Activated CD8-positive, alpha-beta memory T cell treated with anti-CD3 and anti-CD28 coated beads, Interleukin-2, amount 50 U/mL, for 48 hours (primary cell): ENCODE data around the gene CSTPP1.
"Not testable (repeated sequence)": the region's sequence is repeated elsewhere in the genome, so short reads cannot be mapped to it uniquely, and the experiment has no call there.

Source experiments
- DNase-seq: peaks from one replicate; pipeline ENCODE4 v3.0.0-alpha.2; 2020

CSTPP1 gene

GRCh38 chr11:46913484-46913883 is 23.1 kb upstream of the CSTPP1 start:
- no peak for DNase-seq

- no peak for DNase-seq
Measured at GRCh38 chr11:46914363-46914762, 22.2 kb upstream of the CSTPP1 start.

- no peak for DNase-seq
Measured at GRCh38 chr11:46914910-46915309, 21.7 kb upstream of the CSTPP1 start.

- peak; percentile 66 for DNase-seq
Measured at GRCh38 chr11:46916286-46917108, 20.1 kb upstream of the CSTPP1 start.

- no peak for DNase-seq
Measured at GRCh38 chr11:46917109-46917761, 19.3 kb upstream of the CSTPP1 start.

GRCh38 chr11:46917762-46918082 is 18.8 kb upstream of the CSTPP1 start:
- no peak for DNase-seq

GRCh38 chr11:46918083-46918787 is 18.3 kb upstream of the CSTPP1 start, which contains the start of gene LRP4:
Gene LRP4 (minus strand): TSS chr11:46918550. CDS start chr11:46918379, 171 bp downstream.
- peak; percentile 71 for DNase-seq

- DNase-seq = no peak
Measured at GRCh38 chr11:46918788-46919513, 17.6 kb upstream of the CSTPP1 start.

- no peak for DNase-seq
Measured at GRCh38 chr11:46920755-46921154, 15.8 kb upstream of the CSTPP1 start.

GRCh38 chr11:46927928-46928327 is 8.6 kb upstream of the CSTPP1 start:
- not testable (repeated sequence) for DNase-seq

GRCh38 chr11:46928701-46929100 is 7.9 kb upstream of the CSTPP1 start:
- DNase-seq = not testable (repeated sequence)

GRCh38 chr11:46930089-46930488 is 6.5 kb upstream of the CSTPP1 start:
- no peak for DNase-seq

GRCh38 chr11:46942172-46942571 is 5.6 kb downstream of the CSTPP1 start:
- DNase-seq = no peak

- DNase-seq = no peak
Measured at GRCh38 chr11:46944356-46945075, 8.0 kb downstream of the CSTPP1 start.

- DNase-seq = no peak
Measured at GRCh38 chr11:46947399-46948077, 11.0 kb downstream of the CSTPP1 start.

- DNase-seq = no peak
Measured at GRCh38 chr11:46948378-46949131, 12.0 kb downstream of the CSTPP1 start.

GRCh38 chr11:46949297-46949696 is 12.7 kb downstream of the CSTPP1 start:
- no peak for DNase-seq

GRCh38 chr11:46951864-46952263 is 15.3 kb downstream of the CSTPP1 start:
- no peak for DNase-seq

GRCh38 chr11:46952553-46952952 is 16.0 kb downstream of the CSTPP1 start:
- DNase-seq = no peak

GRCh38 chr11:46953093-46953492 is 16.5 kb downstream of the CSTPP1 start:
- DNase-seq = no peak

GRCh38 chr11:46958777-46959176 is 22.2 kb downstream of the CSTPP1 start:
- no peak for DNase-seq
